Calu3 (cell line): ENCODE data around the gene KLHDC10. TPM values are rescaled to one million over a fixed set of nuclear protein-coding genes. Genes with fewer than 3 reads are reported as not detected.
A peak's percentile ranks its signal among the peaks of the same experiment; 100 is the strongest.

Experiments
- BruUV-seq: library from RNA; stranded (reverse); fragments of 400-500 nt; replicated peaks from 2 replicates; lab custom pipeline; 2021; lab: Mats Ljungman, UMichigan
- CTCF ChIA-PET: fragments of 300-600 bp; sonication (Branson Sonifier 250); formaldehyde crosslinking; loops from one replicate; lab custom pipeline; 2022; ENCODE audit warnings: antibody characterized with exemption; lab: Charles Lee
- DNase-seq: peaks from one replicate; pipeline ENCODE4 v3.0.0; 2022
- H3K27ac Mint-ChIP-seq: one replicate; pipeline ENCODE4 v1.8.0; 2022; ENCODE audit warnings: mixed read lengths; ENCODE audit not compliant: unreplicated experiment
- H3K27me3 Mint-ChIP-seq: one replicate; pipeline ENCODE4 v1.8.0; 2022; ENCODE audit warnings: mixed read lengths; ENCODE audit not compliant: unreplicated experiment
- H3K36me3 Mint-ChIP-seq: one replicate; pipeline ENCODE4 v1.8.0; 2022; ENCODE audit warnings: mild to moderate bottlenecking, moderate library complexity, mixed read lengths; ENCODE audit not compliant: insufficient read depth, unreplicated experiment
- H3K4me1 Mint-ChIP-seq: one replicate; pipeline ENCODE4 v1.8.0; 2022; ENCODE audit warnings: mild to moderate bottlenecking, low read depth, mixed read lengths; ENCODE audit not compliant: unreplicated experiment
- H3K4me3 Mint-ChIP-seq: one replicate; pipeline ENCODE4 v1.8.0; 2022; ENCODE audit warnings: mild to moderate bottlenecking, low read depth, moderate library complexity, mixed read lengths; ENCODE audit not compliant: unreplicated experiment
- H3K9me3 Mint-ChIP-seq: one replicate; pipeline ENCODE4 v1.8.0; 2022; ENCODE audit warnings: low read depth, mixed read lengths; ENCODE audit not compliant: unreplicated experiment
- intact Hi-C: fragments of 100-400 bp; cut with micrococcal nuclease; formaldehyde crosslinking; loops from one replicate; pipeline ENCODE4 v1.10.0; 2022; ENCODE audit not compliant: unreplicated experiment
- total RNA-seq: library from RNA; stranded (reverse); gene quantifications from 2 replicates; pipeline ENCODE4 v1.2.3, GENCODE V29; 2022
- TF ChIP-seq, protein P1 (sequence below): fragments of 200-600 bp; IDR thresholded peaks from one replicate; pipeline ENCODE4 v1.8.0; 2022; ENCODE audit warnings: antibody characterized with exemption; ENCODE audit not compliant: unreplicated experiment

KLHDC10 gene
- total RNA-seq, 1 experiment from 2014 or later, result 35.3 TPM

DNA sequence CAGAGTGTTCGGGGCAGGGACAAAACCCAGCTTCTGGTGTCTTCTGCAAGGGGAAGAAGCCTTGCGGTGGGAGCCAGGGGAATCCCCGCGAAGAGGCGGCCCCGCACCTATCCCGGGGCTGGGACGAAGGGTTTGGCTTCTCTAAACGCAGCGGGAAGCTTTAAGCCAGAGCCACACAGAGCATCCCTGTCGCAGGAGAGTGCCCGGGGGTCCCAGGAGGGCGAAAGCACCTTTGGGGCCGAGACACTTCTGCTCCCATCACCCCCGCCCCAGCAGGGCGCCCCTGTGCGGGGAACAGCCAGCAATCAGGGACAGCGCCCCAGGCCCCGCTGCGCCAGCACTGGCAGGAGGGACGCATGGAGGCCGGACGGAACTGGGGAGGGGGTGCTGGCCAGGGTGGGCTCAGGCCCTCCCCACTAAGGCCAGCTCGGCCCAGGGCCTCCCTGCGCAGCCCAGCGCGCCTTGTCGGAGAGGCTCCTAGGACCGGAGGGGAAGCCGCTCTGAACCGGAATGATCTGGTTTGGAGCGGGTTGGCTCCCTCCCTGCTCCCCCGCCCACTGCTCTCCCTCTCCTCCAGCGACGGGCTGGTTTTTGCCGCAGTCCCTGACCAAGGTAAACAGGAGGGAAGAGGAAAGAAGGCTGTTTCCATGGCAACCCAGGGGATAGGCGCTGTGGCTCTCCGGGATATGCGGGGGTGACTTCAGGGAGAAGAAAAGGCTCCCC, 71.0 kb downstream of the KLHDC10 start:
- BruUV-seq, result no TSS peak
- Mint-ChIP-seq H3K27ac (peak overlapping the region; percentile 42), H3K36me3 (peaks cover 13% of the 10 kb centered on the region), H3K4me1 (no peaks in the 10 kb centered on the region), H3K4me3 (peak overlapping the region; percentile 54), H3K27me3 (no peaks in the 10 kb centered on the region), H3K9me3 (no peaks in the 10 kb centered on the region)
- intact Hi-C loops, result no loop called here
- TF ChIP-seq, protein P1, sequence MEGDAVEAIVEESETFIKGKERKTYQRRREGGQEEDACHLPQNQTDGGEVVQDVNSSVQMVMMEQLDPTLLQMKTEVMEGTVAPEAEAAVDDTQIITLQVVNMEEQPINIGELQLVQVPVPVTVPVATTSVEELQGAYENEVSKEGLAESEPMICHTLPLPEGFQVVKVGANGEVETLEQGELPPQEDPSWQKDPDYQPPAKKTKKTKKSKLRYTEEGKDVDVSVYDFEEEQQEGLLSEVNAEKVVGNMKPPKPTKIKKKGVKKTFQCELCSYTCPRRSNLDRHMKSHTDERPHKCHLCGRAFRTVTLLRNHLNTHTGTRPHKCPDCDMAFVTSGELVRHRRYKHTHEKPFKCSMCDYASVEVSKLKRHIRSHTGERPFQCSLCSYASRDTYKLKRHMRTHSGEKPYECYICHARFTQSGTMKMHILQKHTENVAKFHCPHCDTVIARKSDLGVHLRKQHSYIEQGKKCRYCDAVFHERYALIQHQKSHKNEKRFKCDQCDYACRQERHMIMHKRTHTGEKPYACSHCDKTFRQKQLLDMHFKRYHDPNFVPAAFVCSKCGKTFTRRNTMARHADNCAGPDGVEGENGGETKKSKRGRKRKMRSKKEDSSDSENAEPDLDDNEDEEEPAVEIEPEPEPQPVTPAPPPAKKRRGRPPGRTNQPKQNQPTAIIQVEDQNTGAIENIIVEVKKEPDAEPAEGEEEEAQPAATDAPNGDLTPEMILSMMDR, result no peak
- CTCF ChIA-PET, result no interaction called here
- DNase-seq, result peak; percentile 61

DNA sequence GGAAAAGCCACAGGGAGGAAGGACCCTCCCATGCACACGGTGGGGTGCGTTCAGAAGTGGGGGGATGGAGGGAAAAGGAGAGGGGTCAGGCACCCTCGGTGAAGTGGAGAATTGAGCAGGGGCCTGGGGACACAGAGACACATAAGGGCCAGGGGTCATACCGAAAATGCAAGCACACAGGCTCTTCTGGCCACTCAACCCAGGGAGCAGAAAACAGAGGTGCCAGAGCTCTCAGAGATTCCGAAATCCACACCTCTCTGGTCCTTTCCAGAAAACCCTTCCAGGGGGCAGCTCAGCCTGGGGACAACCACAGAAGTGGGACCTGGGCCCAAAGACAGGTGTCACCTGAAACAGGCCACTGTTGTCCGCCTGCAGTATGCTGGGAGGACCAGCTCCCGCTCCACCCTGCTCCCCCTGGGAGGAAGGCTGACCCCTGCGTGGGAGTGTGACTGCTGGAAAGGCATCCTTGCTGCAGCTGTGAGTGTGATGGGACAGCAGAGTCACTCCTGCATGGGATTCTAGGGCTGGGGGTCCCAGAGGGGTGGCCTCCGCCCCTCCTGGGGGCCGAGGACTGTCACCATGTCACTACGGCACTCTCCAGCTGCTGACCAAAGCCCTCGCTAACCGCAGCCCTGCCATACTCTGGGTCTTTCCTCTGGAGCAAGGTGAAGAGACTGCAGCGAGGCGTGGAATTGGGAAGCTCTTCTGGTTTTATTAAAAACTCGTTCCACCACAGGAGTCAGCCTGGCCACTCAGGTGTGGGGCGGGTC, 71.7 kb downstream of the KLHDC10 start:
- CTCF ChIA-PET, result interaction anchor here (0.9 kb wide), 1 partner anchor 70 kb away, joined by 3 read pairs; no protein-coding TSS in a partner anchor
- H3K4me3 Mint-ChIP-seq, result peak overlapping the region; percentile 54
- peak overlapping the region; percentile 42 for H3K27ac Mint-ChIP-seq
- H3K9me3 Mint-ChIP-seq, result no peaks in the 10 kb centered on the region
- intact Hi-C loops, result no loop called here
- no TSS peak for BruUV-seq
- DNase-seq, result no peak
- TF ChIP-seq, protein P1, result no peak
- no peaks in the 10 kb centered on the region for H3K27me3 Mint-ChIP-seq
- peaks cover 13% of the 10 kb centered on the region for H3K36me3 Mint-ChIP-seq
- H3K4me1 Mint-ChIP-seq, result no peaks in the 10 kb centered on the region

DNA sequence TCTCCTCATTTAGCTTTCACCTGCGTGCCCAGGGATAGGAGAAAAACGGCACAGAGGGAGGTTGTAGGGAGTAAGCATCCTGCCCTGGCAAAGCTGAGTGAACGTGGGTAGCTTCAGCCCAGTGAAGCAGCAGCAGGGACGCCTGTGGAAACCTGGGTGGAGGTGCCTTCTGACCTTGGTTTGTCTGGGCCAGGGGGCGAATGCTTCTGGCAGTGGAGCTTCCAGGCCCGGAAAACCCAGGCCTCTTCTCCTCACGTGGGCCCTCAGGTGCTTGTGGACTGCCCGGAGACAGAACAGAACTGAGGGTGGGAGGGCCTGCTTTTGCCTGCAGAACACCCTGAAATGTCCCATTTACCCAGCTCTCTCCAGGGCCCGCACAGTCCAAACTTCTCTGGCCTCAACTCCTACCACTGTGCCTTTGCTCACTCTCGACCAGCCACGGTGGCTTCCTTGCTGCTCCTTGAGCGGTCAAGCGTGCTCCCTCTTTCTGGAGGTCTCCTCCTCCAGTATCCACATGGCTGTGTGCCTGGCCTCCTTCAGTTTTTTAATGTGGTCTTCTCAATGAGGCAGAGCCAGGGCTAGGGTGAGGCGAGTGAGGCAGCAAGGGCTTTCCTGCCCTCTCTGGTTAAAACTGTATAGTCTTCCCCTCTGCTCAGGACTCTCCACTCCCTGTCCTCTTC, 72.5 kb downstream of the KLHDC10 start:
- H3K27ac Mint-ChIP-seq, result no peak overlapping the region
- TF ChIP-seq, protein P1, result no peak
- no peaks in the 10 kb centered on the region for H3K9me3 Mint-ChIP-seq
- H3K27me3 Mint-ChIP-seq, result no peaks in the 10 kb centered on the region
- BruUV-seq, result no TSS peak
- H3K4me1 Mint-ChIP-seq, result no peaks in the 10 kb centered on the region
- CTCF ChIA-PET, result interaction anchor here (0.9 kb wide), 1 partner anchor 71 kb away, joined by 3 read pairs; no protein-coding TSS in a partner anchor
- H3K36me3 Mint-ChIP-seq, result peaks cover 13% of the 10 kb centered on the region
- H3K4me3 Mint-ChIP-seq, result no peak overlapping the region
- intact Hi-C loops, result no loop called here
- DNase-seq, result no peak

DNA sequence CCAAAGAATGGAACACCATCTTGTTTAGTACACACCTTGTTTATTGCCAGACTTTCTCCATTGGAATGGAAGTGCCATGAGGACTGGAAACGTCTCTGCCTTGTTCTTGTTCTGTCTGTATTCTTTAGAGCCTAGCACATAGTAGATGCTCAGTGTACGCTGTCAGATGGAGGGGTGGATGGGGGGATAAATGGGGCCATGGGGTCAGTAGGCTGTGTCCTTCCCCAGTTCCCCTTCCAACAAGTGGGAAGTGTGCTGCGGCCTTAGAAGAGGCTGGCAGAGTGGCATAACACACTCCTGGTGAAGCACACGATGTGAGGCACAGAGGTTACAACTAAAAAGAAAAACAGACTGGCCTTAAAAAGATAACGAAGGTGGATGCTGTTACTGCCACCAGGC, 73.0 kb downstream of the KLHDC10 start:
- H3K27ac Mint-ChIP-seq, result no peak overlapping the region
- CTCF ChIA-PET, result no interaction called here
- no peaks in the 10 kb centered on the region for H3K9me3 Mint-ChIP-seq
- BruUV-seq, result no TSS peak
- peaks cover 13% of the 10 kb centered on the region for H3K36me3 Mint-ChIP-seq
- H3K4me3 Mint-ChIP-seq, result no peak overlapping the region
- H3K27me3 Mint-ChIP-seq, result no peaks in the 10 kb centered on the region
- intact Hi-C loops, result no loop called here
- TF ChIP-seq, protein P1, result no peak
- DNase-seq, result no peak
- no peaks in the 10 kb centered on the region for H3K4me1 Mint-ChIP-seq
